Left lobe of liver (tissue), 2 donors: ENCODE measurements around the gene DICER1. TPM values are rescaled to one million over a fixed set of nuclear protein-coding genes. Genes with fewer than 3 reads are reported as not detected.
"Not testable (repeated sequence)": the region's sequence is repeated elsewhere in the genome, so short reads cannot be mapped to it uniquely, and the experiment has no call there.

ENCODE experiments used
- ATAC-seq: fragments of 200-7000 bp; cut with Tn5 transposase; one replicate; pipeline ENCODE4 v1.9.1; 2020; ENCODE audit warnings: mild to moderate bottlenecking, moderate library complexity
- DNase-seq: peaks from one replicate; pipeline ENCODE4 v3.0.0-alpha.2; 2020; ENCODE audit warnings: low spot score
- total RNA-seq: library from RNA; stranded (reverse); gene quantifications from one replicate; pipeline ENCODE4 v1.2.1, GENCODE V29; 2021
- donor health status: DM: no; HTN: no; CAD: no; lungs with moderate emphysema.
- donor health status: DM: no; HTN: yes; CAD: no.

The DICER1 gene
- total RNA-seq, 1 donor from 2014 or later: 35.2 TPM

DNA sequence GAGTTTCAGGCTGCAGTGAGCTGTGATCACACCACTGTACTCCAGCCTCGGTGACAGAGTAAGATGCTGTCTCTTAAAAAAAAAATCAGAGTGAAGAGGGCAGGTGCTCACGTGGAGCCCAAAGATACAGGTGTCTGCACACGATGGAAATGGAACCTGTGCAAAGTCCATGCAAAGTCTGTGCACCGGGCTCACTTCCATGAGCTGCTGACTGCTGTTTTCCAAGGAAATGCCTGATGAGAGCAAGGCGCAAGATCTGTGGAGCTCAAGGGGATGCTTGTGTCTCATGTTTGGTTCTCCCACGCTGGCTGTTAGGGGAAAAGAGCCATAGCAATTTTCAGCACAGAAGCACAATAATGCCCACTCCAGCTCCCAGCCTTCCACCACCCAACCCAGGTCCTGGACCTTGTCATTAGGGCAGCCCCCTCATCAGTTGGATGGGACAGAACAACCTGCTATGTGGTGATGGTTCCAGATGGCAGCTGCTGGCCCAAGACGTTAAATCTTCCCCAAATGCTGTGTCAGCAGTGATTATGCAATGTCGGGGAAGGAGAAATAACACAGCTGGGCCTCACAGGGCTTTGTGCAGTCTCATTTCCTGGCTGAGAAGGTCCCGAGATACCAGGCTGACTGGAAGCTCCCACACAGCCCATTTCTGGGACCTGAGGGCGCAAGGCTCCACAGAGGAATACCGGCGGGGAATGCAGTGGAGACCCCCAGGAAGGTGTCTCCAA is 27.9 kb upstream of the DICER1 start:
- peak; percentile 75 for DNase-seq

DNA sequence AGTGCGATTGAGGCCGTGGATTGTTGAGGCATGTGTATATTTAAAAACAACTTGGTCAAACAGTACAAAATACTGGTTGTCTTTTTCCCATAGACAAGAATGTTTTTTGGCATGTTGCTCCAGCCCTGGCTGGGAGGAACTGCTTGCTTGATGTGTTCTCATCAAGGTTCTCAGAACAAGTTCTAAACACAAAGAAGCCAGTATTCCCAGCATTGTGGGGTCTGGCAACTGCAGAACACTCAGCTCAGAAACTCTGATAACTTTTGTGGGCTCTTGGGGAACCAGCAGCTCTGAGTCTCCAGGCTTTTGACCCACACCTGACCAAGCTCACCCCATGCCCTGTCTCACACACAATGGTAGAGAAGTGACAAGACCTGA is 27.1 kb upstream of the DICER1 start:
- DNase-seq: no peak
- no peak for ATAC-seq

More for the DNA sequence above, 27.9 kb upstream of the DICER1 start:
- peak; percentile 46 for ATAC-seq

DNA sequence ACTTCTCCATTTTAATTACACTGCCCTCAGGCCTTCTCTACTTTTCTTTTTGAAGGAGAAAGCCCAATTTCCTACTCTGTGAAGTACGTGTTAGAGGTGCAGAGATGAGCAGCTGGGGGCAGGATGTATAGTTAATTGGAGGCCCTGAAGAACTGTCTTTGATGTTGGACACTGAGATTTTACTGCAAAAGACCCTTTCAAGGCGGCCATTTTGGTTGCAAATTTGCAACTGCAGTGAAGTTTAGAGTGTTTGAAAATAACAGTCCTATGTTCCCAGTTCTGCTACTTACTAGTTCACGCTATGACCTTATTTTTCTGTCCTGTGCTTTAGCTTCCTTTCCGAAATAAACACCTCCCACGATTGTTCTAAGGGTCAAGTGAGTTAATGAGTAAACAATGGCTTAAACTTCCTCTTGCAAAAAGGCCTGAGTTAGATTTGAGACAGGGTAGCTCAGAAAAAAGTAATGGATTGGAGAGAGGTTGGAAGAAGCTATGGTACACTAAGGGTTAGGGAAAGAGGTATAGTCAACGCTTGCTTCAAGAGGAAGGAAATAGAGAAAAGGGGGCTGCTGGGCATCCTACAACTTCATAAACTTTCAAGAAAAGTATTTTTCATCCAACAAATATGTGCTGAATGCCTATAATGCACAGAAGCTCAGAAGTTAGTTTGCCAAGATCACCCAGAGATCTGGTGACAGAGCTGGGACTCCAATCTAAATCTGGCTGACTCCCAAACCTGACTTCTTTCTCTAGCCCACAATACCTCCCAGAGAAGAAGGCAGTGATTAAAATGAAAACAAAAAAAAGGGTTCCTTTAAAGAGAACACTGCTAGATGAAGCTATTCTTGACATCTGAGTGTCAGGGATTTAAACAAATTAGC is 26.4 kb upstream of the DICER1 start:
- DNase-seq (no peak), ATAC-seq (peak; percentile 12)

DNA sequence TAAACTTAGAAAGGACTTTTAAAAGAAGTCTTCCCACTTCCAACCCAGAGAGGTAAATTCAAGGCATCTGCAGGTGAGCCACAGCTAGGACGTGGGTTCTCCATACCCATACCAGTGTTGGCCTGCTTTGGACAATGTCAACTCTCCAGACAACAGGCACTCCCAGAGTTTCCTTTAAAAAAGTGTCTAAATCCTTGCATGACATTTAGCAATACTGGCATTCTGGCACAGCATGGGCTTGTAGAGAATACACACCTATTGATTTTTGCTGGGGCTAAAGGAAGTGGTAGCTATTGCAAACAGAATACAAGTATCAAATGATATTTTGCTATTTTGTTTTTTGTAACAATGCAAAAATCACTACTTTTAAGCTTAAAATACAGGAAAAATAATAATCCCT is 25.8 kb upstream of the DICER1 start:
- ATAC-seq: peak; percentile 45
- peak; percentile 66 for DNase-seq

DNA sequence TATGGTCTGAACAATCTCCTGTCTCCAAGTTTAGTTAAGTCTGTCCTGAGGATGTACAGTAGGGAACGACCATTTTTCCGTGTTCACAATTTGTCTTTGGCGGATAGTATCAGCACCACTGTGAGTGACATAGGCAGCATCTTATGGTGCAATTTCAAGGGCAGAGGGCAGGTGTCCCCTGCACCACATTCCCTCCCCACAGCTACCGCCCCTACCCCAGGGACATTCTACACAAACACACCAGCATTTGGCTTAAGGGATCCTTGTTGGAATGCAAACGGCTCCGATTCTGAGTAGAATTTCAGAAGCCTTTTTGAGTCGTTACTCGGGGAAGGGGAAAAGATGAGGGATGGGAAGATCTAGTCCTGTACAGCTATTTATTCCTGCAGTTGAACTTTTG is 25.1 kb upstream of the DICER1 start:
- DNase-seq (no peak), ATAC-seq (no peak)

DNA sequence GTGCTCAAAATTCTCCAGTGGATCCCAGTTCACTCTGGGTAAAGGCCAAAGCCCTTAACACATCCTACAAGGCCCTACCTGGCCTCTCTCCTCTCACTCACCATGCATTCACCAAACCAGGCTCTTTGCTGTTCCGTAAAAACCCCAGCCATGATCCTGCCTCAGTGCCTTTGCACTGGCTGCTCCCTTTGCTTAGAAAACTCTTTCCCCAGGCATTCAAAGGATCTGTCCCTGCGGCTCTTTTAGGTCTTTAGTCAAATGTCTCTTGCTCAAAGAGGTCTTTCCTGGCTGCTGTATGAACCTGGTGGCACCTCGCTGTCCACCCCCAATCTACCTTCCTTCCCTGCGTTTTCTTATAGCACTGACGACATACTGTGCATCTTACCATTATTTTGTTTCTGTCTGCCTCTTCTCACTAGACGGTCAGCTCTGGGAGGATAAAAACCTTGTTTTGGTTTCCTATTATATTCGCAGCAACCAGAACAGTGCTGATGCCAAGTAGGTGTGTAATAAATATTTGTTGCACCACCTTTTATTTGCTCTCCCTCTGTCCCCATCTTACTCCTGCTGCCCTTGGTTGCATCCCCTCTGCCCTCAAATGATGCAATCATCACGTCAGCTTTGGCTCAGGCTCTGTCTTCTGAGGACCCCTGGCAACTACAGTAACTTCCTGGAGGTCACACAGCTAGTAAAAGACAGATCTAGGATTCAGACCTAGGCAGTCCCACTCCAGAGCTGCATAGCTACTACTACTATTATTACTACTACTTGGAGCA is 23.8 kb upstream of the DICER1 start:
- peak; percentile 85 for DNase-seq
- ATAC-seq: peak; percentile 65

DNA sequence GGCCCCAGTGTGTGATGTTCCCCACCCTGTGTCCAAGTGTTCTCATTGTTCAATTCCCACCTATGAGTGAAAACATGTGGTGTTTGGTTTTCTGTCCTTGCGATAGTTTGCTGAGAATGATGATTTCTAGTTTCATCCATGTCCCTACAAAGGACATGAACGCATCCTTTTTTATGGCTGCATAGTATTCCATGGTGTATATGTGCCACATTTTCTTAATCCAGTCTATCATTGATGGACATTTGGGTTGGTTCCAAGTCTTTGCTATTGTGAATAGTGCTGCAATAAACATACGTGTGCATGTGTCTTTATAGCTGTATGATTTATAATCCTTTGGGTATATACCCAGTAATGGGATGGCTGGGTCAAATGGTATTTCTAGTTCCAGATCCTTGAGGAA is 18.3 kb upstream of the DICER1 start:
- DNase-seq, ATAC-seq: not testable (repeated sequence)

DNA sequence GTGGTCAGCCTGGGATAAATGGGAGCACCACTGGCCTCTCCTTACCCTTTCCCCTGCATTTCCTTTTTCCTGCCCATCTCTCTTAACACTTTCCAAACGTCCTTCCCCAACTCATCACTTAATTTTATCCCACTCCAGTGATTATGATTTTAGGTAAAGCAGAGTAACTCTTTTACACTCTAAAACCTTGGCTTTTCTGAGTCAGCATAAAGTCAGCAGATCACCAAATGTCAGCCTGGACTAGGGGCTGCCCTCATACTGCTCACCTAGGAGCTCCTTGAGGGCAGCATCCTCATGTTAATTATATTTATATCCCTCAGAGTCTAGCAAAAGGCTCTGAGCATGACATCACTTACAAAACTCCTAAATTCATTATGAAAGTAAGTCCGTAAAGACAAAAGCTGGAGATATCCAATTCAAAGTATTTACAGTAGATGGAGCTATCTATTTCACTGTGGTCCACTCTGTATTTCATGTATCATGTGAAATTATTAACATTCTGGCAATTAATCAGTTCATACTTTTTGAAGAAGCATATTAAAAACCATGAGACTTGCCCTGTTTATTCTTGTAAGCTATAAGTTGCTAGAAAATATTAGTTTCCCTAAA is 17.0 kb upstream of the DICER1 start:
- peak; percentile 67 for ATAC-seq
- DNase-seq: no peak

DNA sequence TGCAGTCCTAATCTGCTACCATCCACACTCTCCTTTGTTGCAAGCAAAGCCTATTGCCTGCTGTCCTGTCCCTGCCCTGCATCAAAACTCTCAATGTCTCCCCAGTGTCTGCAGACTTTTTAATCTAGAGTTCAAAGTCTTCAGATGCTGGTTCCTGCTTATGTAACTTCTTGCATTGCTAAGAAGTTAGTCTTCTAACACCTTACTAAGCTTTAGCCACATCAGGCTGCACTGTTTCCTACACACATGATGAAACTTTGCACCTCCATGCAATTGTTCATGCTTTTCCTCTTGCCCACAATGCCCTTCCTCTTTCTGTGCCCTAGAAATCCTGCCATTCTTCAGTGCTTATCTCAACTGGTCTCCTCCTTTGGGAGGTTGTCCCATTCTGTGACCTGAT is 16.2 kb upstream of the DICER1 start:
- no peak for DNase-seq
- peak; percentile 52 for ATAC-seq

DNA sequence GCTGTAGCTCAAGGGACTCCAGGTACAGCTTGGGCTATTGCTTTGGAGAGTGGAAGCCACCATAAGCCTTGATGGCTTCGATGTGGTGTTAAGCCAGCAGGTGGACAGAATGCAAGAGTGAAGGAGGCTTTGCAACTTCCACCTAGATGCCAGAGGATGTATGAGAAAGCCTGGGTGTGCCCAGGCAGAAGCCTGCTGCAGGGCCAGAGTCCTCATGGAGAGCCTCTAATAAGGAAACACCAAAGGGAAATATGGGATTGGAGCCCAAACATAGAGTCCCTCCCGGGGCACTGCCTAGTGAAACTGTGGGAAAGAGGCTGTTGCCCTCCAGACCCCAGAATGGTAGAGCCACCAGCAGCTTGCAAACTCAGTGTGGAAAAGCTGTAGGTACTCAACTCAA is 9.8 kb upstream of the DICER1 start:
- no peak for DNase-seq
- ATAC-seq: no peak

DNA sequence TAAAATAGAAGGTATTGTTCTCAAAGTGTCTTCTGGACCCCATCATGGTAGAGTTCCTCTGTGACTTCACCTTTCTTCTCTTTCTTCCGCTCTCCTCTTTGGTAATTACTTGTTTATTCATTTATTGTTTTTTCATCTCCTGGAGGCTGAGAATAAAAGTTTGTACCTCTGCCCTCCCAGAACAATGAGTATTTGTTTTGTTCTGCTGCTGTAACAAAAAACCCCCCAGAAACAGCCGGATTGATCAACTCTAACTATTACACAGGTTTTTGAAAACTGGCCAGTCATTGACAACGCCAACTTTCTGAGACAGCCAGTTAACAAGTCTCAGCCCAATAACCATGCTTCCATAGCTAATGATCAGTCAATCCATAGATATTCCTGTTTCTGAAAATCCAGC is 8.2 kb upstream of the DICER1 start:
- no peak for DNase-seq
- no peak for ATAC-seq

DNA sequence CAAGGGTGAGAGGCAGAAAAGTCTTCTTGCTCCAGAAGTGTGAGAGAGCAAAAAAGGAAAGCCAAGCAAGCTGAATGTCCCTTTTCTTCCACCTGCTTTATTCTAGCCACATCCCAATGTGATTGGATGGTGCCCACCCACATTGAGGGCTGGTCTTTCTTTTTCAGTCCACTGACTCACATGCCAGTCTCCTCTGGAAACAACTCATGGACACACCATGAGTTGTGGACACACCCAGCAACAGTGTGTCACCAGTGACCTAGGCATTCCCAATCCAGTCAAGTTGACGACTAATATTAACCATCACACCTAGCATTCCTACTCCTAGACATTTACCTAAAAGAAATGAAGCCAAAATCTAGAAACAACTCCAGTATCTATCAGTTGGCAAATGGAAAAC is 7.2 kb upstream of the DICER1 start:
- ATAC-seq: no peak
- DNase-seq: no peak

DNA sequence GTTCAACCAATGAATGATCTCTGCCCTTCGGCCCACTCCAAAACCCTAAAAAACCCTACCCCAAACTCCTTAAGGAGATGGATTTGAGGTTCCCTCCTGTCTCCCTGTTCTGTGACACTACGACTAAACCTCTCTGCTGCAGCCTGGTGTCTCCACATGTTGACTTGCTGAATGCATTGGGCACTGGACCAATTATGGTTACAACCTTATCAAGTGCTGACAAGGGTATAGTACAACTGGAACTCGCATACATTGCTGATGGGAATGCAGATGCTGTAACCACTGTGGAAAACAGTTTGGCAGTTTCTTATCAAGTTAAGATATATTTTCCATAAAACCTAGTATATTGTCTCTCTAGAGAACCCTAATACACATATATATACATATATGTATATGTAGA is 6.3 kb upstream of the DICER1 start:
- DNase-seq (no peak), ATAC-seq (peak; percentile 15)

DNA sequence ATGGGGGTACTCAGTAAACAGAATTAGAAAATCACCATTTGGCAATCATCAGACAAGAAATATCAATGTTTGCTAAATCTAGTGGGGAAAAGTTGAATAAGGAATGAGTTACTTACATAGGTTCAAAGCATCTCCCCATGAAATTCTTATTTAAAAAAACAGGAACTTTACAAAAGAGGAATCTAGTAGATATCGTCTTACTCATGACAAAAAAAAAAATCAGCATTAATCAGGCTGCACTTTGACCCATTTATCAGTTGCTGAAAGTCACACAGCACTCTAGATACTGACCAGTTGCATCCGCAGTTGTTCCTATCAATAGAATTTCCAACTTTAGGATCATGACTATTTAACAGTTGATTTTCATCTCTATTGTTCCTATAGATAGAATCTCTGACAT is 5.8 kb upstream of the DICER1 start:
- no peak for DNase-seq
- peak; percentile 69 for ATAC-seq

DNA sequence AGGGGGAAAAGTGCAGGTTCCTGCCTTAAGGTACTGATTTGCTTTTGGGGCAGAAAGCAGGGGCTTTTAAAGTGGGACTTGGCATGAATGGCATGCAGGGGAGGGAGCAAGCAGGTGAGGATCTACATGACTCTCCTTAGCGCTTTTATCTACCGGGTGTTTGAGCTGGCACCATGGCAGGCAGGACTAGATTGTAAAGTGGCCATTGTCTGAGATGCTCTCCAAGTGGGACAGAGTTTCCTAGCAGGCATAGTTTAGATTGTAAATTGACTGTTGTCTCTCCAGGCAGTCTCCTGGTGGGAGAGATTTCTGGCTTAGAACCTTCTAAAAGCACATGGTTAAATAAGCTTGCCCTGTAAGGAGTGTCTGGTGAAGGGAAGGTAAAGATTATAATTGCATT is 5.3 kb upstream of the DICER1 start:
- ATAC-seq: no peak

DNA sequence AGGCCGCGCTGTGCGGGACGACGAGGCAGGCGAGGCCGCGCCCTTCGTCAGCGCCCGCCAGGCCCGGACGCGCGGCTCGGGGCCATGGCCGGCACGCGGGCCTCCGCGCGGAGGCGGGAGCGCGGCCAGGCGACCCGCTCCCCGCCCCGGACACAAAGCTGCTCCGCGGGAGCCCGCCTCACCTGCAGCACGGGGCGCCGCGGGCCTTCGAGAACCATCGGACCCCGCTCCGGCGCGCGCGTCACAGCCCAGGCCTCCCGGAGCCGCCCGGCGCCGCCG is 342 bp downstream of the DICER1 start:
- ATAC-seq: peak; percentile 55
- DNase-seq: no peak

More for the DNA sequence above, 5.3 kb upstream of the DICER1 start:
- no peak for DNase-seq

DNA sequence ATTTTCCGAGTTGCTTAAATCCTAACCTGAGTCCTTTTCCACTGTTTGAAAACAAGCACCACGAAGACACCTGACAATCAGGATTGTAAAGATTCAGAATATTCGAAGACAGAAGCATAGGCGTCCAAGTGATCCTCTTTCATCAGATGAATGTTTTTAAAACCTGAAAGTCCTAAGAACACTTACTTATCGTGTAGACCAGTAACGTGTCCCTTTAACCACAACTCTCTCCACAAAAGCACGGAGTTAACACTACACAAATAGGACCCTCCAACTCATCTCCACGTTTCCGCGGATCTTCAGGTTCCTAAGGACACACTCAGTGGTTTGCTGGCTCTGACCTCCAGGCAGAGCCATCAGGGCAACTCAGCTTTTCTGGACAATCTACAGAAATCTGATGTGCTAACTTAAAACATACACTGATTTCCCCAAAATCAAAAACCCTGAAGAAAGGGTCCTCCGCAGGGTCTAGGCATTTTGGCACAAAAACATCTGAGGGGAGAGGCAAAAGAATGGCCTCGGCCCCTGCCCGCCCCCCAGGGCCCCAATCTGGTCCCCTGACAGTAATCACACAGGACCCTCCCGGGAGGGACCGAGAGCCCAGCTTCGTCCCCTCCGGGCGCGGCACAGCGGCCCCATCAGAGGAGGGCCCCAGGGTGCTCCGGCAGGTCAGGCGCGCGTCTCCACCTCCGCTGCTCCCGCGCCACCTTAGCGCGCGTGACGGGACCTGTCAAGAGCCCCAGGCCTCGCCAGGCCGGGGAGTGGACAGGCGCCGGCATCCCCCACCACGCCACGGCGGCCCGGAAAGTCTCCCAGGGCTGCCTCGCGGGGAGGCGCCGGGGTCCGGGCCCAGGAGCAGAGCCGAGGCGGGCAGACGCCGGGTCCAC is 925 bp downstream of the DICER1 start:
- DNase-seq: peak; percentile 64
- ATAC-seq: peak; percentile 27

DNA sequence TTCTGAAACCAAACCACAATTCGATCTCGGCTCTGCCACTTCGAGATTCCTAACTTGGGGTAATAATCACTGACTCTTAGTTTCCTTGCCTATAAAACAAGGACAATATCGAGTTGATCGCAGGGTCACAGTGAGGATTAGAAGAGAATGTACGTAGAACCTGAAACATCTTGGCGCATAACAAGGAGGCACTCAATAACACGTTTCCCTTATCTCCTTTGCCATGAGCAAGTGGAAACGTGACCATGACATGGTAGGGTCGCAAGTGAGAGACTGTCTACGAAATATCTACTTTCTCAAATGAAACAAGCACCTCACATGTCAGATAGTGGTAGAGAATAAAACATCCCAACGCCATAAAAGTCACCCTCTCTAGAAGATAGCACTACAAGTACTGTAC is 2.3 kb downstream of the DICER1 start:
- no peak for ATAC-seq
- DNase-seq: no peak

DNA sequence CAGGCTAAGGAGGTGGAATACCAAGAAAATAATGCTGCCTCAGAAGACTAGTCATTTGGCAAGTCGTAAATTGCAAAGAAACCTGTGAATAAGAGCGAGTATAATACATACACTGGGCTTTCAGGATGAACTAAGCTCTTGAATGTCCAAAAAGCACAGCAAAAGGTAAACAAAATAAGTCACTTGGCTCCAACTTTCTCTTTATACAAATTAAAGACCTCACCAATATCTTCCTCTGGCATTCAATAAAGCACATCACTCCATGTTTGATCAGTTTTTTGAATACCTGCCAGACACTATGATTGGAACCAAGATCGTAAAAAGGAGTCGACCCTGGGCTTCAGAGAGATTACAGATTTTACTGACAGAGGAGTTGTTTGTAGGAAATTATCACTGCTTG is 3.5 kb downstream of the DICER1 start:
- ATAC-seq (no peak), DNase-seq (no peak)

DNA sequence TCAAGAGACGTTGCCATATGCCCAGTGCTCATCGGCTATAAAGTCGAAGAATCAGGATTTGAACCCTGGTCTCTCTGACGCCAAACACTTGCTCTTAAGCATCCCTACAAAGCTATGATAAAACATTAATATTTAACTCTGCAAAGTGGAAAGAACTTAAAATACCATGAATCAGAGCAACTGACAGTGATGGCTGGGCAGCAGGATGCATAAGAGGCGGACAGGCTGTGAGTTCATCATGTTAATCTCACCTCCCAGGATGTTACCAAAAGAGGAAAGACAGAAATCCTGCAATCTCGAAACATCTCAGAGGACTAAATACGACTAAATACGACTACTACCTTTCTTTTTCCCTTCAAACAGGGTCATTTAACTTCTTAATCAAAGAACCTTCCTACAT is 5.8 kb downstream of the DICER1 start:
- no peak for DNase-seq
- no peak for ATAC-seq
